NT2/D1 (cell line): ENCODE results near the gene TMEM191B.
"Not testable (repeated sequence)": the region's sequence is repeated elsewhere in the genome, so short reads cannot be mapped to it uniquely, and the experiment has no call there.

Experiments used
- DNase-seq: peaks from one replicate; pipeline ENCODE4 v3.0.0-alpha.2; 2011; ENCODE audit warnings: low read depth, low spot score
- H3K27me3 ChIP-seq: 2 replicates; pipeline ENCODE4 v1.6.0; 2011; ENCODE audit warnings: mild to moderate bottlenecking; ENCODE audit not compliant: insufficient read length, insufficient read depth
- H3K36me3 ChIP-seq: 2 replicates; pipeline ENCODE4 v1.6.1; 2011; ENCODE audit warnings: mild to moderate bottlenecking, low read length, mixed read lengths; ENCODE audit not compliant: insufficient read depth, insufficient read length
- H3K4me1 ChIP-seq: 2 replicates; pipeline ENCODE4 v1.5.1; 2011; ENCODE audit not compliant: insufficient read depth, insufficient read length
- H3K4me3 ChIP-seq: 2 replicates; pipeline ENCODE4 v1.5.1; 2011; ENCODE audit warnings: low read depth; ENCODE audit not compliant: insufficient read length
- H3K9ac ChIP-seq: 2 replicates; pipeline ENCODE4 v1.6.0; 2011; ENCODE audit warnings: low read depth; ENCODE audit not compliant: insufficient read length
- H3K9me3 ChIP-seq: 2 replicates; pipeline ENCODE4 v1.5.1; 2011; ENCODE audit warnings: mild to moderate bottlenecking, low read length; ENCODE audit not compliant: insufficient read depth

Gene TMEM191B

DNA sequence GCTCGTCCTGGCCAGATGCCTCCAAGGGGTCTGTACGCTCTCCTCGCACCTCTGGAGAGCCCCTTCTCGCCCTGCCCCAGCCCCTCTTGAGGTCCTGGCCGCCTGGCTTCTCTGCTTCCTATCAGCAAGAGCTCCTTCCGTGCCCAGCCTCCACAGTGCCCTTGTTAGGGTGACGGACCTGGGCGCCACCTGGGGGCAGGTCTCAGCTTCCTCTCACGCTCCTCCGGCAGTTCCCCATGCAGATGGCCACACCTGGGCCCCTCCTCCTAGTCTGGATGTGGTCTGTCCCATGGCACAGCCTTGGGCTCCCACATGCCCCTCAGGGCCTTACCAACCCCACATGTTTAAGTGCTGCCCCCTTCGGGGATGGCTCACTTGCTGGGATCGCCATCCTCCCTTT lies 6.7 kb downstream of the TMEM191B start:
- not testable (repeated sequence) for H3K36me3 ChIP-seq, H3K4me1 ChIP-seq, H3K9ac ChIP-seq, H3K27me3 ChIP-seq, DNase-seq, H3K9me3 ChIP-seq, H3K4me3 ChIP-seq

DNA sequence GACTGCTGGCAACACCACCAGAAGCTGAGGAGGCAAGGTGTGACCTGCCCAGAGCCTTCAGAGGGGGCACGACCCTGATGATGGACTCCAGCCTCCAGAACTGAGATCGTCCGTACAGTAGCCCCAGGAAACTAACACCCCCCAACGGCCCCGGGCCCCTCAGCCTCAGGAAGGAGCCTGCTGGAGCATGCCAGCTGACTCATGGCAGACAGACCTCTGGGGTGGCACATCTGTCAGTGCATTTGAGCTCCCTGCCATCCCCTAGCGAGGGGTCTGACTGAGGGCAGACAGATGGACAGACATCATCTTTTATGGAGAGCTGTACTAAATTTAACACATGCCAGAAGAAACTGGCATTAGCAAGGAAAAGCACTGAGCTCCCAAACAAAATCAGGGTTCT lies 12.4 kb downstream of the TMEM191B start:
- H3K27me3 ChIP-seq, H3K9me3 ChIP-seq, H3K4me1 ChIP-seq, DNase-seq, H3K36me3 ChIP-seq, H3K4me3 ChIP-seq, H3K9ac ChIP-seq: not testable (repeated sequence)

DNA sequence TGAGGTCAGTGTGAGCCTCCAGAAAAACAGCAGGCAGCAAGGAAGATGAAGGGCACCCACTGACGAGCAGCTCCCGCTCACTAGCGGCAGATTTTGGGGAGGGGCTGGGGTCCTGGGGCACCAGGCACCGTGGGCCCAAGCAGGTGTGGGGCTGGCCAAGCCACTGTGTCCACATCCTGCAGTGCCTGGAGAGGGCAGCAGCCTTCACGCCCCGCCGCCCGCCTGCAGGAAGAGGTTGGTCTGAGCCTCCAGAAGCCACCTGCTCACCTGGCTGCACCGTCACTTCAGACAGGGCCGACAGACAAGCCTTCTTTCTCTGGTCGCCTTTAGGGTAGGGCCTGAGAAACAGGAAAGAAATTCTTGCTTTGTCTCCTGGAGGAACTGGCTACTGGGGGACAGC lies 15.8 kb downstream of the TMEM191B start:
- H3K9ac ChIP-seq, DNase-seq, H3K9me3 ChIP-seq, H3K4me3 ChIP-seq, H3K27me3 ChIP-seq, H3K36me3 ChIP-seq, H3K4me1 ChIP-seq: not testable (repeated sequence)

DNA sequence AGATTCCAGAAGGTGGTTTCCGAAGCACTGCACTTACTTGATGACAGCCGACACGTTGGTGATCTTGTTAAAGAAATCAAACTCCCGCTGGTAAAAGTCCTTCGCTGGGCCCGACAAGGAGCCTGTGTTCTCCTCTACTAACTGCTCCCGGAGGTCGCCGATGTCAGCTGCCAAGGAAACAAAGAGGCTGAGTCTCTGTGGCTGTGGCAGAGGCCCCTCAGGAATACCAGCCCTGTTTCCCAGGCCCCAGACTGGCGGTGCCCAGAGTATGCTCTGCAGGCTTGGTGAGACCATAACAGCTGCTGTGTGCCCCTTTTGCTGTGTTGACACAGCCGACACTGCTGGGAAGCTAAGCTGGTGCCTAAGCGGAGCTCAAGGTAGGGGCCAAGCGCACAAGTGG lies 17.0 kb downstream of the TMEM191B start:
- not testable (repeated sequence) for H3K4me3 ChIP-seq, H3K27me3 ChIP-seq, DNase-seq, H3K9ac ChIP-seq, H3K36me3 ChIP-seq, H3K4me1 ChIP-seq, H3K9me3 ChIP-seq

DNA sequence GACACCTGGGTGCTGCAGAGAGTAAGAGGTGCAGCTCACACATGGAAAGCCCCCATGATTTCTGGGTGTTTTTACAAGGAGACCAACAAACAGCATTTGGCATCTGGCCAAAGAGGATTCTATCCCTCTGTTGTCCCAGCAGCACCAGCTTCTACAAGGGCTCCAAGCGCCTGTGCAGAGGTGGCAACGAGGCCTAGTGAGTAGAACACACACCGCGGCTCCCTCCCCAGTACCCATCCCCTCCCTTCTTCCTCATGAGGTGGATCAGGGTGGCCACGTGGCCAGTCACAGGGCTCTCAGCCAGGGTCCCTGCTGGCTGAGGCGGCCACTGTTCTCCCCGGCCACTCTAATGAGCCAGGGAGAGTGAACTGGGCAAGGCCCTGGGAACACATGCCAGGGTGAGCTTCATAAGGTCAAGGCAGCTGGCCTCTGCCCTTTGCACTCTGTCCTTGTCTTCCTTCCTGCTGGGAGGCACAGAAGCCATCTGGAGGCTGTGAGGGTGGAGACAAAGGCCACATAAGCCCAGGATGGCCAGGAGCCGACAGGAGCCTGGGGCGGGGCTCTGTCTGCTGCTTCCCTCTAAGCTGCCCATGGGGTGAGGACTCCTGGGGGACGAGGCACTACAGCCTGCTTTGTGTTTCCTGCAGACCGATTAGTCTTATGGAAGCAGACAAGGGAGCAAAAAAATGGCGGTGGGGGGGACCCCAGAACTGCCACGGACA lies 22.0 kb downstream of the TMEM191B start:
- H3K36me3 ChIP-seq, DNase-seq: not testable (repeated sequence)

DNA sequence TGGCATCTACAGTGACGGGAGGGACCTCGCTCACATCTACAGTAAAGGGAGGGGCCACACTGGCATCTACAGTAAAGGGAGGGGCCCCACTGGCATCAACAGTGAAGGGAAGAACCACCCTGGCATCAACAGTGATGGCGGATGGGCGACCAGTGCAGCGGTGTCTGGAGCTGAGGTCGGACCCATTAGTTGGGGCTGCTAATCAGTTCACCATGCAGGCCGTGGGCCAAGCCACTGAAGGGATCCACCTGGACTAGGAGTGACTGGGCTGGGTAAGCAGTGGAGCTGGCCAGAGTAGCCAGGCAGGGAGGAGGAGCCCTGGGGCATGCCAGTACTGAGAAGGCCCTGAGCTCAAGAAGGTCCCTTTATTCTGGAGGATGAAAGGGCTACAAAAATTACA lies 23.4 kb downstream of the TMEM191B start:
- not testable (repeated sequence) for DNase-seq, H3K9me3 ChIP-seq, H3K27me3 ChIP-seq, H3K36me3 ChIP-seq, H3K4me3 ChIP-seq, H3K4me1 ChIP-seq, H3K9ac ChIP-seq

More for the DNA sequence above, 22.0 kb downstream of the TMEM191B start:
- H3K9me3 ChIP-seq, H3K27me3 ChIP-seq, H3K9ac ChIP-seq, H3K4me3 ChIP-seq, H3K4me1 ChIP-seq: not testable (repeated sequence)

DNA sequence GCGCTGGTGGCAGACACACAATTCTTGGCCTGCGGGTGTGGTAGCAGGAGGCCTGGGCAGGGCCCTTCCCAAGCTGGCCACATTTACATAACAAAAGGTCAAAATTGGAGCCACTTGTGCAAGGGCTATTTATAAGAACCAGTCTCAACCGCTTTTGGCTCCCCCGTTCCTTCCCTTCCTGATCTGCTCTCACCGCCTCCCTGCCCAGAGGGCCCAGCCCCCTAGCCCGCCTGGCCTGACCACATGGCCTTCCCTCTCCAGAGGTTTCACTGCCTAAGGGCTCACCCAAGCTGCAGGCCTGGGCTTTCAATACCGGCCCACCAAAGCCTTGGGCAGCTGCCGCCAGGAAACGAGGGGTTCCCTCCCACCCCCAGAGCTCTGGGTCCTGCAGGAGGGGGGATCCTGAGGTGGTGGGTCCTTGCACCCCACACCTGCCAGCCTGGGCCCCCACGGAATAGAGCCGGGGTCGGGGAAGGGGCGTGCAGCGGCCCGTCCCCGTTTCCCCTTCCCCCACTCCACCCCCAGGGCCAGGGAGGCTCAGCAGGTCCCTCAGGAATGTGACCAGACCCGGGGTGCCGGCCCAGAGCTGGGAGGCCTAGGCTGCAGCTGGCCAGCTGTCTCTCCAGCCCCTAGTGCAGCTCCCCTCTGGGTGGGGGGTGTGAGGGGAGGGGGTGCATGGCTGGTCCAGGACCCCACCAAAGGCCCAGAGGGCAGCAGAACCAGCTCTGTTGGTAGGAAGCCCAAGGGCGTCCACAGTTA lies 25.4 kb downstream of the TMEM191B start:
- not testable (repeated sequence) for H3K9me3 ChIP-seq, H3K27me3 ChIP-seq, H3K36me3 ChIP-seq, H3K4me1 ChIP-seq, DNase-seq, H3K4me3 ChIP-seq, H3K9ac ChIP-seq

DNA sequence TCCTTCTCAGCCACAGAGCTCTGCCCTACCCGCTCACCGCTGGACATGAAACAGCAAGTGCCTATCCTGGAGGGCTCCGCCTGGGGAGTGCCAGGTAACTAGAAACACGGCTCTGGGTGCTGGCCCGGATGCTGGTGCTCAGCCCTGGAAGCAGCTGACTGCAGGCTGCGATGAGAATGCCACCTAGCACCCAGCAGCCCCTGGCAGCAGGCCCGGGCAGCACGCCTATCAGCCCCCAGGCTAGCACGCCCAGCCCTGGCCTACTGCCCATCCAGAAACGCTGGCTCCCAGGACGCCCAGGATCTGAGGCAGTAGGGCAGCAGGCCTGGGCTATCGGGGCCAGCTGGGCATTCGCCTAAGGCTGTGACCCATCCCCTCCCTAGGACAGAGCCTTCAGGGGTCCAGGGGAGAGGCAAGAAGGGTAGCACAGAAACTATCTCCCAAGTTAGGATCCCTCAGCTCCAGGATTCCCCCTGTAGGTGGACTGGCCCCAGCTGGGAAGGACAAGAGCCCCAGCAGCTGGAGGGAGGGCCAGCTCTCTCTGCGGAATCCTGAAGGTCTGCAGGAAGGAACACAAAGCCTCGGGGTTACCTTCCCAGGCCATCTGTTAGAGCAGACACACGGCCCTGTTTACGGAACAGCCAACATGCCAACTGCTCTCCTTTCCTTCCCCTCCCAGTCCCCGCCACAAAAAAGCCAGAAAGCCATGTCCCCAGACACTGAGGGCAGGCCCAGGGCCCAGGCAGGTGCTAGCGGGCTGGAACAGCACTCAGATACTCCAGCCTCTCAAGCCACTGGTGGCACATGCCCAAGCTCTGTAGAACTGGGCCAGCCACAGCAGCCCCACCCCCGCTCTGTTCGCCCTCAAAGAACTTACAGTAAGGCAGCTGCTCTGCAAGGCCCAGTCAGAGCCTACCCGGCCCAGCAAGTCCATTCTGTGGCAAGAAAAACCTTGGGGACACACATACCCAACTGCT lies 27.0 kb downstream of the TMEM191B start:
- not testable (repeated sequence) for H3K4me3 ChIP-seq, H3K4me1 ChIP-seq, H3K27me3 ChIP-seq

DNA sequence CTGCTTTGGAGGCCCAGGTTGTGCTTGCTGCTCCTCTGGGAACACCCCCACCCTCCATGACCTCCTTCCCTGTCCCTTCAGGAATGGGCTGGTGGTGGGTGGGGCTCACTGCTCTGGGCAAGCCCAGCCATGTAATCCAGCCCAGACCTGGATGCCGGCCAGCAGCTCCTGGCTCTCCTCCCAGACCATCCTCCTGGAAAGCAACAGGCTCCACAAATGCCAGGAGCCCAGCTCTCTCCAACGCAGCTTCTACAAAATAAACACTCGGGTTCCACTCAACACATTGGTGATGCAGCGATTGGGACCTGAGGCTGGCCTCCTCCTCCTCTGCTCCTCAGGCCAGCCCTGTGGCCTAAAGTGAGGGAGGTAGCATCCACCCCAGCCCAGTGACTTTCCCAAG lies 30.9 kb downstream of the TMEM191B start:
- not testable (repeated sequence) for H3K36me3 ChIP-seq, H3K4me3 ChIP-seq, H3K27me3 ChIP-seq, H3K9me3 ChIP-seq, H3K9ac ChIP-seq, DNase-seq, H3K4me1 ChIP-seq

More for the DNA sequence above, 27.0 kb downstream of the TMEM191B start:
- H3K9me3 ChIP-seq, H3K9ac ChIP-seq, H3K36me3 ChIP-seq, DNase-seq: not testable (repeated sequence)

DNA sequence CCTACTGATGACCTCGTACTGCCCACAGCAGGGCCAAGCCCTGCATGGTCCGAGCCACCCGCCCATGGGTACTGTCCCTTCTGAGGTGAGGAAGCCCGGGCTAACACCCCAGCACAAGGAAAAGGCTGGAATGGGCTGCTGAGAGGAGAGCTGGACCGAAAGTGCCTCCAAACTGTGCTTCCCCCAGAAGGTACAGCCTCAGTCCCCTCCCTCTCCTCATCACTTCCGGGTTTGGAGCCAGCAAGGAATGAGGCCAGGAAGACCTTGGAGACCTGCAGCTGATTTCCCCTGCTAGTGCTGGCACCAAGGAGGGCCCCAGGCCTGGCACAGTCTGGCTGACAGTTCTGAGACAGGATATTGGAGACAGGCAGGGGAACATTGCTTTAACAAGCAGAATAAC lies 31.3 kb downstream of the TMEM191B start:
- H3K9ac ChIP-seq, H3K4me3 ChIP-seq, DNase-seq, H3K36me3 ChIP-seq, H3K9me3 ChIP-seq, H3K27me3 ChIP-seq, H3K4me1 ChIP-seq: not testable (repeated sequence)

DNA sequence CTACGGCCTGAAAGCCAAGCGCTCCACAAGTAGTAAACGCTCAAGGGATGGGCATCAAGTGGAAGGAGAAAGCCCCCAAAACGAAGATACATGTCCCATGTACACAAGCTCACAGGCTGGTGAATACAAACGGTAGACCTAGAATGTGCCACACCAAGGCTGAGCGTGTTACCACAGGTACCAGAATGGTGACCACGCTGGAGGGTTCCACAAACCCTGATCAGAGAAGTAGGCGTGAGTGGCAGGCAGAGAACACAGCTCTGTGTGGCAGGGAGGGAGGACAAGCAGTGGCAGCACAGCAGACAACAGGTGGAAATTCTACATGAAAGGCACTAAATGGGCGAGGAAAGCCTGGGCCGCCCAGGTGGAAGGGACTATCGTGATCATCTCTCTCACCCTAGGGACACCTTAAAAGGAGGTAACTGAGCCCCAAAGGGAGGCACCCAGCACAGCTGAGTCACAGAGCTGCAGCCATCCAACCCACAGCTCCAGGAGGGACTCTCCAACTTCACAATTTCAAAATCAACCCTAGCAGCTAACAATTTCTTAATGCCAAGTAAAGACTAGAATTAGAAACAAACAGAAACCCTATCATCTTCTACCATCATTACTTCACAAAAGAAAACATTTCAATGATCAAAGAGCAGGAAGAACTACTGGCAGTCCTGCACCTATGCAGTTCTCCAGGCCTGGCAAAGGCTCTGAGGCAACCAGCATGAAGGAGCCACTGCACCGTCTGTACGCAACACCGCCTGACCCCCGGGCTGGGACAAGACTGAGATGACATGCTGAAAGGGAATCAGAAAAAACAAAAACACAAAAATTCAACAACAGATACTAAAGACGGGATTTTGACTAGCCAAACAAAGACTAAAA lies 32.7 kb downstream of the TMEM191B start:
- not testable (repeated sequence) for H3K4me3 ChIP-seq

More for the DNA sequence above, 32.7 kb downstream of the TMEM191B start:
- not testable (repeated sequence) for H3K9me3 ChIP-seq, H3K9ac ChIP-seq, H3K4me1 ChIP-seq, H3K36me3 ChIP-seq, DNase-seq, H3K27me3 ChIP-seq
